Loucy (cell line): Measurements from ENCODE around the gene ZNF77.

Experiments
- H2AFZ ChIP-seq: fragments of 200-600 bp; sonication (generic); 2 replicates; pipeline ENCODE4 v1.6.0; 2016; ENCODE audit warnings: antibody characterized with exemption, mild to moderate bottlenecking, low read length, moderate library complexity
- H3F3A ChIP-seq: fragments of 200-600 bp; 2 replicates; pipeline ENCODE4 v1.6.0; 2016; ENCODE audit warnings: antibody characterized with exemption, low read depth, mild to moderate bottlenecking
- H3K27me3 ChIP-seq: fragments of 200-600 bp; sonication (generic); 2 replicates; pipeline ENCODE4 v1.6.1; 2014; ENCODE audit warnings: low read length, mild to moderate bottlenecking; ENCODE audit not compliant: insufficient read depth, poor library complexity, severe bottlenecking
- H3K36me3 ChIP-seq: fragments of 200-600 bp; sonication (generic); 2 replicates; pipeline ENCODE4 v1.6.1; 2016; ENCODE audit warnings: low read length; ENCODE audit not compliant: insufficient read depth
- H3K4me1 ChIP-seq: fragments of 200-600 bp; sonication (generic); 2 replicates; pipeline ENCODE4 v1.5.1; 2014; ENCODE audit warnings: low read length, mild to moderate bottlenecking; ENCODE audit not compliant: insufficient read depth, poor library complexity, severe bottlenecking
- H3K4me2 ChIP-seq: fragments of 200-600 bp; sonication (generic); 2 replicates; pipeline ENCODE4 v1.6.0; 2014; ENCODE audit warnings: antibody characterized with exemption, low read length, low read depth, mild to moderate bottlenecking; ENCODE audit not compliant: poor library complexity, severe bottlenecking
- H3K4me3 ChIP-seq: fragments of 200-600 bp; sonication (generic); 2 replicates; pipeline ENCODE4 v1.5.1; 2014; ENCODE audit warnings: low read length, mild to moderate bottlenecking, mixed read lengths; ENCODE audit not compliant: poor library complexity, severe bottlenecking
- H3K79me2 ChIP-seq: fragments of 200-600 bp; sonication (generic); 2 replicates; pipeline ENCODE4 v1.6.1; 2014; ENCODE audit warnings: low read length; ENCODE audit not compliant: insufficient read depth
- H3K9ac ChIP-seq: fragments of 200-600 bp; sonication (generic); 2 replicates; pipeline ENCODE4 v1.6.0; 2014; ENCODE audit warnings: mild to moderate bottlenecking, low read depth, low read length, moderate library complexity; ENCODE audit not compliant: poor library complexity, severe bottlenecking
- H3K9me2 ChIP-seq: fragments of 200-600 bp; sonication (generic); replicated peaks from 2 replicates; pipeline ENCODE4 v1.6.1; 2016; ENCODE audit warnings: low read depth, low read length, mixed read lengths
- H3K9me3 ChIP-seq: fragments of 200-600 bp; sonication (generic); 2 replicates; pipeline ENCODE4 v1.6.1; 2014; ENCODE audit warnings: mild to moderate bottlenecking, antibody characterized with exemption, low read length, low read depth; ENCODE audit not compliant: insufficient read depth
- H4K20me1 ChIP-seq: fragments of 200-600 bp; sonication (generic); 2 replicates; pipeline ENCODE4 v1.6.0; 2014; ENCODE audit warnings: antibody characterized with exemption, low read length, mild to moderate bottlenecking; ENCODE audit not compliant: insufficient read depth, poor library complexity, severe bottlenecking
- EZH2phosphoT487 ChIP-seq: fragments of 200-600 bp; IDR thresholded peaks from 2 replicates; pipeline ENCODE4 v1.6.1; 2018; ENCODE audit warnings: antibody characterized with exemption, mild to moderate bottlenecking, moderate library complexity, borderline replicate concordance
- TF ChIP-seq, protein P1 (sequence below): fragments of 200-600 bp; sonication (generic); conservative IDR thresholded peaks from 2 replicates; pipeline ENCODE4 v1.5.1; 2014; ENCODE audit warnings: mild to moderate bottlenecking, antibody characterized with exemption, low read length

The ZNF77 gene

DNA sequence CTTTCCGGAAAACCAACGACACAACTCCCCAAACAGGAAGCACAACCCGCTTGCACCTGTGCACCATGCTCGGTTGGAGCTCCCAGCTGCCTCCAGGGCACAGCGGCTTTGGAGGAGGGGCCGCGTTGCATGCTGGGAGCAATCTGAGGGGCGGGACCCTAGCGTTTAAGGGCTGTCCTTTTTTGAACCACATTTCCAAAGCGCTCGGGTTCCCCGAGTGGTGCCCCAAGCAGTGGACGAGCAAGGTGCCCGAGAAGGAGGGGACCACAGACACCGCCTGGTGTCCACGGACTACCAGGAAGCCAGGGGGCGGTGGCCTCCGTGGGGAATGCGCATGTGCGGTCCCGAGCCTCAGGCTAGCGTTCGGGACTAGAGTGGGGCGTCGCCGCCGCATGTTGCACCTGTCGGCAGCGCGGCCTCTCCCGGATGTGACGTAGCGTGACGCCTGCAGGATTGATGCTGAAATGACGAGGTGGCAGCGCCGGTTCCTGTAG is 56.0 kb downstream of the ZNF77 start:
- Histone ChIP-seq H2AFZ (no peak overlapping the region), H3K4me1 (no peaks in the 10 kb centered on the region), H3F3A (no peaks in the 10 kb centered on the region), H3K36me3 (no peaks in the 10 kb centered on the region), H3K79me2 (no peaks in the 10 kb centered on the region), H3K27me3 (no peaks in the 10 kb centered on the region), H3K9ac (no peak overlapping the region), H3K4me2 (no peak overlapping the region), H4K20me1 (no peaks in the 10 kb centered on the region), H3K9me3 (no peaks in the 10 kb centered on the region), H3K9me2 (no peaks in the 10 kb centered on the region), H3K4me3 (no peak overlapping the region)
- no peak for TF ChIP-seq EZH2phosphoT487
- TF ChIP-seq, protein P1, sequence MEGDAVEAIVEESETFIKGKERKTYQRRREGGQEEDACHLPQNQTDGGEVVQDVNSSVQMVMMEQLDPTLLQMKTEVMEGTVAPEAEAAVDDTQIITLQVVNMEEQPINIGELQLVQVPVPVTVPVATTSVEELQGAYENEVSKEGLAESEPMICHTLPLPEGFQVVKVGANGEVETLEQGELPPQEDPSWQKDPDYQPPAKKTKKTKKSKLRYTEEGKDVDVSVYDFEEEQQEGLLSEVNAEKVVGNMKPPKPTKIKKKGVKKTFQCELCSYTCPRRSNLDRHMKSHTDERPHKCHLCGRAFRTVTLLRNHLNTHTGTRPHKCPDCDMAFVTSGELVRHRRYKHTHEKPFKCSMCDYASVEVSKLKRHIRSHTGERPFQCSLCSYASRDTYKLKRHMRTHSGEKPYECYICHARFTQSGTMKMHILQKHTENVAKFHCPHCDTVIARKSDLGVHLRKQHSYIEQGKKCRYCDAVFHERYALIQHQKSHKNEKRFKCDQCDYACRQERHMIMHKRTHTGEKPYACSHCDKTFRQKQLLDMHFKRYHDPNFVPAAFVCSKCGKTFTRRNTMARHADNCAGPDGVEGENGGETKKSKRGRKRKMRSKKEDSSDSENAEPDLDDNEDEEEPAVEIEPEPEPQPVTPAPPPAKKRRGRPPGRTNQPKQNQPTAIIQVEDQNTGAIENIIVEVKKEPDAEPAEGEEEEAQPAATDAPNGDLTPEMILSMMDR = no peak

DNA sequence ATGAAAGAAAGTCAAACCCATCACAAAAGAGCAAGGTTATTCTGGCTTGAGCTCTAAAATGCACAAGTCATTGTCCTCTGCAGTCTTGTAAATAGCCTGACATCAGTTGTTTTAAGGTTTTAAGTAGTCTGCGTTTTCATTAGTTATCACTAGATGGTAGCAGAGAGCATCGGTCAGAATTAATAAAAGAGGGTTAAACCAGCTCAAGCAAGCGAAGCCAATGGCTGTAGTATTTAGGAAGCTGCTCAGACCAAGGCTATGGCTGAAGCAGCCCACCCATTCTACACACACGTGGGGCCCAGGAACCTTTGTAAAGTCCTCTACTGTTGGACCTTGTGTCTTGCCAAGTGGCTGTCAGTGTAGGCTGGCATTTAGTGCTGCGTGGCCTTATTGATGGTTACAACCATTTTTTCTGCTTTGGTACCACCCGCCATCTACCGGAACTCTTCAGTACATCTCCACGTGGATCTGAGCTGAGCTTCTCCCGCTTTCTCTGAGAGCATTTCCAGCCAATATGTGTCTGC is 57.3 kb downstream of the ZNF77 start:
- Histone ChIP-seq H3K4me1 (no peaks in the 10 kb centered on the region), H4K20me1 (no peaks in the 10 kb centered on the region), H3K36me3 (no peaks in the 10 kb centered on the region), H3F3A (no peaks in the 10 kb centered on the region), H3K79me2 (no peaks in the 10 kb centered on the region), H3K9me3 (no peaks in the 10 kb centered on the region), H3K4me3 (no peak overlapping the region), H3K9me2 (no peaks in the 10 kb centered on the region), H3K4me2 (peak overlapping the region; percentile 10), H3K27me3 (no peaks in the 10 kb centered on the region), H2AFZ (peak overlapping the region; percentile 44), H3K9ac (no peak overlapping the region)
- no peak for TF ChIP-seq EZH2phosphoT487
- TF ChIP-seq, protein P1 = peak; percentile 71

DNA sequence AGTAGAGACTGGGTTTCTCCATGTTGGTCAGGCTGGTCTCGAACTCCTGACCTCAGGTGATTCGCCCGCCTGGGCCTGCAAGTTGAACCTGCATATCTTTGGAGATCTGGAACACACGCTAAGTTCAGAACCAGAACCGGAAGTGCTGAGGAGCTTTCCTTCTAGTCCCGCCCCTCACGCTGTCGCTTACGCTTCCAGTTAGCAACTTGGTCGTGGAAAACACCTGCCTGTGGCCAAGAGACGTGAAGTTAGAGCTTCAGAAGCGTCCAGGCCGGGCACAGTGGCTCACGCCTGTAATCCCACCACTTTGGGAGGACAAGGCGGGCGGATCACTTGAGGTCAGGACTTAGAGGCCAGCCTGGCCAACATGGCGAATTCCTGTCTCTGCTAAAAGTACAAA is 59.0 kb downstream of the ZNF77 start:
- TF ChIP-seq EZH2phosphoT487 = no peak
- TF ChIP-seq, protein P1 = no peak
- H3K9me3 ChIP-seq = no peaks in the 10 kb centered on the region

More for the DNA sequence above, 59.0 kb downstream of the ZNF77 start:
- Histone ChIP-seq H3K4me2 (no peak overlapping the region), H3K27me3 (no peaks in the 10 kb centered on the region), H2AFZ (no peak overlapping the region), H3K9ac (no peak overlapping the region), H3K9me2 (no peaks in the 10 kb centered on the region), H3K4me1 (no peaks in the 10 kb centered on the region), H3K79me2 (no peaks in the 10 kb centered on the region), H3K36me3 (no peaks in the 10 kb centered on the region), H3F3A (no peaks in the 10 kb centered on the region), H3K4me3 (no peak overlapping the region), H4K20me1 (no peaks in the 10 kb centered on the region)
